ENCODE results near the gene NPNT.

The NPNT gene

DNA sequence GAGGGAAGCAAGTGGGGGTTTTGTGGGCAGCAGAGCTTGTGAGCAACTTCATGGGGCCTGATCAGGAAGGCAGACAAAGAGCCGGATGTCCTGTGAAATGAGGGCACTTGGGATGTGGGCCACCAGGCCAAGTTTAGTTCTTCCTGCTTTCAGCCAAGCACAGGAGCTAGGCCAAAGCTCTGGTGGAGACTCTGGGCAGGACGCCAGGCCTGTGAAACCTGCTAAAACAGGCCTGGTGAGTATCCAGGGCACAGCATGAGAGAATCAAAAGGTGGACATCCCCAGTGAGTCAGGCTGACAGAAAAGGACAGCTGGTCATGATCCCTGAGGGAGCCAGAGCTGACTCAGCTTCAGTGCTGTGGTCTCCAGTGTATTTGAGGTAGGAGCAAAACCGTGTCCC lies 95.7 kb downstream of the NPNT start:
- in situ Hi-C loops (cut with HindIII; ENCODE audit: low sequenced_read_pairs) = no loop called here
- H3K4me3 ChIP-seq (ENCODE audit: low read depth, low read length) = no peak overlapping the region
- DNase-seq (ENCODE audit: low read depth, low spot score) = peak; percentile 91
- TF ChIP-seq, protein P1, sequence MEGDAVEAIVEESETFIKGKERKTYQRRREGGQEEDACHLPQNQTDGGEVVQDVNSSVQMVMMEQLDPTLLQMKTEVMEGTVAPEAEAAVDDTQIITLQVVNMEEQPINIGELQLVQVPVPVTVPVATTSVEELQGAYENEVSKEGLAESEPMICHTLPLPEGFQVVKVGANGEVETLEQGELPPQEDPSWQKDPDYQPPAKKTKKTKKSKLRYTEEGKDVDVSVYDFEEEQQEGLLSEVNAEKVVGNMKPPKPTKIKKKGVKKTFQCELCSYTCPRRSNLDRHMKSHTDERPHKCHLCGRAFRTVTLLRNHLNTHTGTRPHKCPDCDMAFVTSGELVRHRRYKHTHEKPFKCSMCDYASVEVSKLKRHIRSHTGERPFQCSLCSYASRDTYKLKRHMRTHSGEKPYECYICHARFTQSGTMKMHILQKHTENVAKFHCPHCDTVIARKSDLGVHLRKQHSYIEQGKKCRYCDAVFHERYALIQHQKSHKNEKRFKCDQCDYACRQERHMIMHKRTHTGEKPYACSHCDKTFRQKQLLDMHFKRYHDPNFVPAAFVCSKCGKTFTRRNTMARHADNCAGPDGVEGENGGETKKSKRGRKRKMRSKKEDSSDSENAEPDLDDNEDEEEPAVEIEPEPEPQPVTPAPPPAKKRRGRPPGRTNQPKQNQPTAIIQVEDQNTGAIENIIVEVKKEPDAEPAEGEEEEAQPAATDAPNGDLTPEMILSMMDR (IDR thresholded peaks at IDR 0.05; ENCODE audit: low read depth, low read length) = no peak

DNA sequence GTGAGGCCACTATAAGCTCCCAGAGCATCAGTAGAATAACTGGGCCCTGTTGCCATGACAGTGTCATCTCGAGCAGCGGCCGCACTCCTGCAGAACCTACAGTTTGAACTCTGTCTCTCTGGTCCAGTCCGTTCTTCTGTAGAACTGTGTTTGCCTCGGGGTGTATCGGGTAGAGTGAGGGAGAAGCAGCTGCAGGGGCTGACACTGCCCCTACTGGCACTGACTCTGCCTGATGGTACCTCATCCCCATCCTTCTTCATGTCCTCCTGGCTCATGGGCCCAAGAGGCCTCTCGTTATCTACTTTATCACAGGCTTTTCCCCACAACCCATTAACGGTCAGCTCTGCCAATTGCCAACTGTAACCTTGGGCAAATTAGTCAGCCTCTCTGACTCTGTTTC lies 96.5 kb downstream of the NPNT start:
- in situ Hi-C loops (cut with HindIII; ENCODE audit: low sequenced_read_pairs) = no loop called here
- no peak overlapping the region for H3K4me3 ChIP-seq (ENCODE audit: low read depth, low read length)
- no peak for DNase-seq (ENCODE audit: low read depth, low spot score)
- TF ChIP-seq, protein P1 (IDR thresholded peaks at IDR 0.05; ENCODE audit: low read depth, low read length) = no peak

DNA sequence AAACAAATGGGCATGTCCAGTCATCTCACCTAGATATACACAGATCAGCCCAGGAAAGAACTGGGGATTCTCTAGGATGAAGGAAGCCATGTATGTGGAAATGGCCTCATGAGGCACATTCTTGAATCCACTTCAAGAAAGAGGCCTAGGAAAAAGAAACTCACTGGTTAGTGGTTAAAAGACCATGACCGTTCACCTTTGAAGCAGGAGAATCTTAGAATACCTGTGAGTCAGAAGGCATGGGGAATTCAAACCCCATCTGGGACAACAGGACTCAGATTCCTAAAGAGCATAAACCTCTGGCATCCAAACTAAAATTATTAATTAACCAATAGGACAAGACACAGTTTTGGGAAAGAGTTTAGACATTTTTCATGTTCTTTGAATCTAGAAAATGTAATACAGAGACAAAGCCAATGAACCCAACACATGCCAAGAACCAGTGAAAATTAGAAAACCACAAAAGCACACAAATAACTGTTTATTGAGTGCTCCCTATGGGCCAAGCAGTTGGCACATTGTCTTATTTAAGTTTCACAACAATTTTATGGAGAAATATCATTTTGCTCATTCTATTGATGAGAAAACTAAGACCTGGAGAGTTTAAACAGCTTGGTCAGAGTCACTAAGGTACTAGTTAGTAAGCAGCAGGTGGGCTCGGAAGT lies 97.5 kb downstream of the NPNT start:
- H3K4me3 ChIP-seq (ENCODE audit: low read depth, low read length) = no peak overlapping the region
- DNase-seq (ENCODE audit: low read depth, low spot score) = peak; percentile 24
- TF ChIP-seq, protein P1 (IDR thresholded peaks at IDR 0.05; ENCODE audit: low read depth, low read length) = no peak
- in situ Hi-C loops (cut with HindIII; ENCODE audit: low sequenced_read_pairs) = no loop called here

DNA sequence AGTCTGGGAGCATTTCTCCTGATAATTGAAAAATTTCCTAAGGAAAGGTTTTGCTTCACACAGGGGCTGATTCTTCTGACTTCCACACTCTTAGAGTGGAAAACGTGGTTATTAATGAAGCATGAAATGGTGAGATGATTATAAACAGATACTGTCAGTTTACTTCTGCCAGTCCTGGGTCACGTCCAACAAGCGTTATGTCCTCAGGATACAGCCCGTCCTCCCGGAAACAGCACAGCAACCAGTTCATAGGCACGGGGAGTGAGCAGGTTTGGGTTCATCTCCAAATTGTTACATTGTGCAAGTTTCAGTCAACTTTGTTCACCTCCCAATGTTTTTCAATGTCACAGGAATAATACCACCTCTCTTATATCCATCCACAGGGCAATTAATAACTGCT lies 98.8 kb downstream of the NPNT start:
- in situ Hi-C loops (cut with HindIII; ENCODE audit: low sequenced_read_pairs) = no loop called here
- no peak overlapping the region for H3K4me3 ChIP-seq (ENCODE audit: low read depth, low read length)
- DNase-seq (ENCODE audit: low read depth, low spot score) = no peak
- TF ChIP-seq, protein P1 (IDR thresholded peaks at IDR 0.05; ENCODE audit: low read depth, low read length) = no peak

DNA sequence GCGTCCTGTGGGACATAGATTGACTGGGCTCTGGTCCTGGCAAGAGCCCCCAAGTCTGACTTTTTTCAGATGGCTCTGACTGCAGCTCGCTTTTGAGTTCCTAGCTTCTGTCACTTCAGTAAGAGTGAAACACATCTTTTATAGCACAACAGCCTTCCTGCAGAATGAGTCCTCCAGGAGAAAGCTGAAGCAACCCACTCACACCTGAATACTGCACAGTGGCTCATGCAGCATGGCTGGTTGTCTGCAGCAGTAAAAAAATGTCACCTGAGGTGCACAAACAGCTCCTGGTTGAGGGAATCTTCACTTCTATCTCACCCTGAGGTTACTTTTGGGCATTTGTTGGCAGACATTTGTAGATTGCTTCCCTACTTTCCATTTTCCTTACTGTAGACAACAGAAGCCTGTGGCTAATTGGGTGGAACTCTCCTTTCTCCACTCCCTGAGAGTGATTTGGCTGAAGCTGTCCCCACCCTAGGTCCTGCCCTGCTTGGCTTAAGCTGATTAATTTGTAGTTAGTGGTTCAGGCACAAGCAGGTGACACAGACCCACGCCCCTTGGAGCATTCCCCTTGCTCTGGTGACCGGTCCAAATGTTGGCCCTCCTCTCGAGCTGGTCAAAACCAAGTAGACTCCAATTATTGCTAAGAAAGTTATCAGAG lies 99.7 kb downstream of the NPNT start:
- H3K4me3 ChIP-seq (ENCODE audit: low read depth, low read length) = no peak overlapping the region
- TF ChIP-seq, protein P1 (IDR thresholded peaks at IDR 0.05; ENCODE audit: low read depth, low read length) = no peak
- in situ Hi-C loops (cut with HindIII; ENCODE audit: low sequenced_read_pairs) = no loop called here
- no peak for DNase-seq (ENCODE audit: low read depth, low spot score)

DNA sequence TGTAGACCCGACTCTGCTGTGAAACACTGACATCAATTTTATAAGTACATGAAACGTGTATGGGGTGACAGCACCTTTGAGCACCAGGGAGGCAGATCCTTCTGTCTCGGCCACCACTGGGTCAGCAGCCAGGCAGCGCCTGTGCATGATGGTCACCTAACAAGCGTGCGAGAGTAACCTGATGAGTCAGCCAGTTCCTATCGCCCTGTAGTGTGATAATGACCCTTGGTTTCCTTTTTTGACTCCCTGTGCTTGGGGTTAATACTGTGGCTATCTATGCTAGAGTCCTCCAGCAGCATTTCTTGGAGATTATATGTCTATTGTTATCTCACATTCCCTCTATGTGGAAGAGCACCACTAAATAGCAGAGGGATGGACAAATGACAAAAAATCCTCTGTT lies 101.6 kb downstream of the NPNT start:
- in situ Hi-C loops (cut with HindIII; ENCODE audit: low sequenced_read_pairs) = no loop called here
- DNase-seq (ENCODE audit: low read depth, low spot score) = no peak
- no peak overlapping the region for H3K4me3 ChIP-seq (ENCODE audit: low read depth, low read length)
- TF ChIP-seq, protein P1 (IDR thresholded peaks at IDR 0.05; ENCODE audit: low read depth, low read length) = no peak

All from astrocyte of the spinal cord (primary cell).